K562 (cell line): Measurements from ENCODE around the gene ZNF575. TPM values are rescaled to one million over a fixed set of nuclear protein-coding genes. Genes with fewer than 3 reads are reported as not detected.
A peak's percentile ranks its signal among the peaks of the same experiment; 100 is the strongest.

Experiments
- BCOR ChIP-seq: fragments of 450-650 bp; IDR thresholded peaks from 2 replicates; pipeline ENCODE4 v1.6.1; 2016
- CBX1 ChIP-seq: sonication (generic); IDR thresholded peaks from 2 replicates; pipeline ENCODE4 v1.6.1; 2016; ENCODE audit warnings: antibody characterized with exemption, low read depth, mild to moderate bottlenecking
- ELF2 ChIP-seq: fragments of 250-450 bp; sonication (Bioruptor Pico); IDR thresholded peaks from 2 replicates; pipeline ENCODE4 v1.5.0; 2021; ENCODE audit warnings: mild to moderate bottlenecking
- FOSL1 ChIP-seq: fragments of 200-800 bp; sonication (Bioruptor generic); conservative IDR thresholded peaks from 2 replicates; pipeline ENCODE4 v1.6.1; 2016; ENCODE audit warnings: missing genetic modification characterization, missing compliant biosample characterization
- GATAD2B ChIP-seq: fragments of 450-650 bp; IDR thresholded peaks from 2 replicates; pipeline ENCODE4 v1.6.1; 2017; ENCODE audit warnings: mild to moderate bottlenecking, borderline replicate concordance
- HDAC1 ChIP-seq, 2 experiments: fragments of 450-650 bp; IDR thresholded peaks; 2 replicates each; pipeline ENCODE4 v1.6.1; 2016 to 2017; ENCODE audit warnings: inconsistent platforms in 1 of 2, mild to moderate bottlenecking in 1 of 2, moderate library complexity in 1 of 2
- JUN ChIP-seq, 2 experiments: sonication (generic) in 1 of 2; formaldehyde crosslinking in 1 of 2; IDR thresholded peaks; 2 replicates each; pipeline versions ENCODE4 v1.6.1 to v1.8.0; 2012 to 2022; ENCODE audit warnings: borderline replicate concordance in 2 of 2, mild to moderate bottlenecking in 2 of 2, improper control_type of control experiment in 1 of 2, low read depth in 1 of 2, low read length in 1 of 2, missing genetic modification reagents in 1 of 2
- KDM1A ChIP-seq, 2 experiments: fragments of 450-650 bp; IDR thresholded peaks; 2 replicates each; pipeline ENCODE4 v1.6.1; 2016; ENCODE audit warnings: mild to moderate bottlenecking in 2 of 2
- NR3C1 ChIP-seq: sonication (generic); formaldehyde crosslinking; IDR thresholded peaks from 2 replicates; pipeline ENCODE4 v1.8.1; 2022; ENCODE audit warnings: missing genetic modification reagents
- PHF21A ChIP-seq: fragments of 450-650 bp; IDR thresholded peaks from 2 replicates; pipeline ENCODE4 v1.6.1; 2017; ENCODE audit warnings: low read depth, borderline replicate concordance
- PRMT5 ChIP-seq: sonication (generic); formaldehyde crosslinking; IDR thresholded peaks from 2 replicates; pipeline ENCODE4 v1.5.0; 2020; ENCODE audit warnings: missing genetic modification reagents
- RBBP5 ChIP-seq: fragments of 200-600 bp; sonication (generic); IDR thresholded peaks from 2 replicates; pipeline ENCODE4 v1.6.1; 2012; ENCODE audit warnings: borderline replicate concordance, mild to moderate bottlenecking, low read length, control low read depth, inconsistent platforms; ENCODE audit not compliant: insufficient read depth, poor library complexity, severe bottlenecking
- RBM34 ChIP-seq: fragments of 200-400 bp; formaldehyde crosslinking; IDR thresholded peaks from 2 replicates; pipeline ENCODE4 v1.6.1; 2018; ENCODE audit warnings: low read length, borderline replicate concordance; ENCODE audit not compliant: insufficient read depth
- RCOR1 ChIP-seq, 2 experiments: IDR thresholded peaks; 2 replicates each; pipeline ENCODE4 v1.6.1; 2012; ENCODE audit warnings: low read depth in 2 of 2, low read length in 2 of 2, borderline replicate concordance in 1 of 2, improper control_type of control experiment in 1 of 2
- RFX7 ChIP-seq: fragments of 250-450 bp; sonication (Bioruptor Pico); IDR thresholded peaks from 2 replicates; pipeline ENCODE4 v1.5.1; 2021; ENCODE audit warnings: mild to moderate bottlenecking
- SMARCA5 ChIP-seq: fragments of 450-650 bp; IDR thresholded peaks from 2 replicates; pipeline ENCODE4 v1.6.1; 2016
- SREBF1 ChIP-seq: fragments of 150-350 bp; IDR thresholded peaks from 2 replicates; pipeline ENCODE4 v1.6.1; 2014; ENCODE audit warnings: antibody characterized with exemption, low read depth, low read length, borderline replicate concordance
- TSC22D4 ChIP-seq: fragments of 450-650 bp; IDR thresholded peaks from 2 replicates; pipeline ENCODE4 v1.6.1; 2016; ENCODE audit warnings: missing genetic modification characterization, missing biosample characterization, control low read depth
- ZNF165 ChIP-seq: fragments of 250-450 bp; sonication (Bioruptor Pico); IDR thresholded peaks from 2 replicates; pipeline ENCODE4 v1.4.0; 2020; ENCODE audit warnings: borderline replicate concordance
- ZNF445 ChIP-seq: fragments of 250-450 bp; sonication (Bioruptor Pico); IDR thresholded peaks from 2 replicates; pipeline ENCODE4 v1.4.0; 2020; ENCODE audit warnings: low read depth, mild to moderate bottlenecking, moderate library complexity
- polyA plus RNA-seq, 8 experiments: library from polyadenylated mRNA; depleted of rRNA in 4 of 8; stranded (reverse) in 5 of 8; unstranded in 3 of 8; fragments of >200 nt; fragmentation: Nextera tagmentation in 2 of 8; fragmentation: Illumina TruSeq in 1 of 8; extraction: Ambion mirVana in 2 of 8; extraction: Trizol in 1 of 8; gene quantifications; 2 replicates each; pipeline versions ENCODE4 v1.2.1 to v1.2.3, GENCODE V29; 2011 to 2014; ENCODE audit warnings: inconsistent platforms in 1 of 8, missing spikeins in 1 of 8
- total RNA-seq, 7 experiments: library from RNA; depleted of rRNA in 6 of 7; stranded (reverse); fragments of >200 nt in 6 of 7; fragmentation: Illumina TruSeq in 2 of 7; extraction: Trizol in 2 of 7; gene quantifications; 2 replicates each; pipeline versions ENCODE4 v1.2.1 to v1.2.3, GENCODE V29; 2011 to 2021; ENCODE audit warnings: low replicate concordance in 1 of 7
- TF ChIP-seq, protein P1 (sequence below): fragments of 250-450 bp; sonication (Bioruptor Pico); IDR thresholded peaks from 2 replicates; pipeline ENCODE4 v1.9.0; 2021; ENCODE audit warnings: mild to moderate bottlenecking, inconsistent platforms
- TF ChIP-seq, protein P2 (sequence below): fragments of 450-650 bp; IDR thresholded peaks from one replicate; pipeline ENCODE4 v1.6.1; 2018; ENCODE audit warnings: mild to moderate bottlenecking, moderate library complexity; ENCODE audit not compliant: partially characterized antibody
- TF ChIP-seq, protein P3 (sequence below), 2 experiments: fragments of 450-650 bp in 1 of 2; IDR thresholded peaks; 2 replicates each; pipeline ENCODE4 v1.6.1; 2011 to 2017; ENCODE audit warnings: low read depth in 2 of 2, antibody characterized with exemption in 1 of 2, borderline replicate concordance in 1 of 2, low read length in 1 of 2, mild to moderate bottlenecking in 1 of 2, mixed read lengths in 1 of 2; ENCODE audit not compliant: control insufficient read depth in 1 of 2

ZNF575 gene
- total and polyA plus RNA-seq, 9 of the 15 experiments (the other 6 are each of a cell fraction or from before 2014, with no cell fraction given), result 0.20 to 0.98 (median 0.32) TPM; not detected in 6

DNA sequence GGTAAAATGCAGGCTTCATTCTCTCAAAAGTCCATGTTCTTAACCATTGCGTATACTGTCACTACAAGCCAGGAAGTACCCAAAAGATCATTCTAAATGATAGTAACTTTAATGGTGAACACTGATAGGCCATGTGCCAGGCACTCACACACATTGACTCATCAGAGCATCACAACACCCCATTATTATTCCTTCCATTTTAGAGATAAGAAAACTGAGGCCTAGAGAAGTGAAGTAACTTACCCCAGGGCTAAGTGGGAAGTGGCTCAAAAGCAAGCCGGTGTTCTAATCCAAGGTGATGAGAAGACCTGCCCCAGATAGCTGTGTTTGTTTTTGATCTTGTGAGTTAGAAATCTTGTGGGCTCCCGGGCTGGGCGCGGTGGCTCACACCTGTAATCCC, 27.0 kb upstream of the ZNF575 start (continued):
- no peak for TF ChIP-seq RBM34
- TF ChIP-seq KDM1A (IDR thresholded peaks at IDR 0.05), result peak; percentile 74 to 82
- TF ChIP-seq FOSL1 (tag), result peak; percentile 86
- no peak for TF ChIP-seq ZNF165 (CRISPR knock-in tag)
- TF ChIP-seq RCOR1 (IDR thresholded peaks at IDR 0.05; ENCODE audit: borderline replicate concordance in 1 of 2, low read depth in 2 of 2, low read length in 2 of 2), result peak in 1 of 2 experiments; percentile 46; a peak in 1 of 4 replicates
- TF ChIP-seq, protein P1, sequence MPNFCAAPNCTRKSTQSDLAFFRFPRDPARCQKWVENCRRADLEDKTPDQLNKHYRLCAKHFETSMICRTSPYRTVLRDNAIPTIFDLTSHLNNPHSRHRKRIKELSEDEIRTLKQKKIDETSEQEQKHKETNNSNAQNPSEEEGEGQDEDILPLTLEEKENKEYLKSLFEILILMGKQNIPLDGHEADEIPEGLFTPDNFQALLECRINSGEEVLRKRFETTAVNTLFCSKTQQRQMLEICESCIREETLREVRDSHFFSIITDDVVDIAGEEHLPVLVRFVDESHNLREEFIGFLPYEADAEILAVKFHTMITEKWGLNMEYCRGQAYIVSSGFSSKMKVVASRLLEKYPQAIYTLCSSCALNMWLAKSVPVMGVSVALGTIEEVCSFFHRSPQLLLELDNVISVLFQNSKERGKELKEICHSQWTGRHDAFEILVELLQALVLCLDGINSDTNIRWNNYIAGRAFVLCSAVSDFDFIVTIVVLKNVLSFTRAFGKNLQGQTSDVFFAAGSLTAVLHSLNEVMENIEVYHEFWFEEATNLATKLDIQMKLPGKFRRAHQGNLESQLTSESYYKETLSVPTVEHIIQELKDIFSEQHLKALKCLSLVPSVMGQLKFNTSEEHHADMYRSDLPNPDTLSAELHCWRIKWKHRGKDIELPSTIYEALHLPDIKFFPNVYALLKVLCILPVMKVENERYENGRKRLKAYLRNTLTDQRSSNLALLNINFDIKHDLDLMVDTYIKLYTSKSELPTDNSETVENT (CRISPR knock-in tag), result no peak
- TF ChIP-seq GATAD2B, result no peak
- peak; percentile 91 for TF ChIP-seq BCOR
- no peak for TF ChIP-seq SREBF1
- no peak for TF ChIP-seq ZNF445
- no peak for TF ChIP-seq NR3C1 (CRISPR knock-in tag)
- TF ChIP-seq PRMT5 (CRISPR knock-in tag), result no peak
- no peak for TF ChIP-seq RFX7 (CRISPR knock-in tag)
- TF ChIP-seq, protein P2, sequence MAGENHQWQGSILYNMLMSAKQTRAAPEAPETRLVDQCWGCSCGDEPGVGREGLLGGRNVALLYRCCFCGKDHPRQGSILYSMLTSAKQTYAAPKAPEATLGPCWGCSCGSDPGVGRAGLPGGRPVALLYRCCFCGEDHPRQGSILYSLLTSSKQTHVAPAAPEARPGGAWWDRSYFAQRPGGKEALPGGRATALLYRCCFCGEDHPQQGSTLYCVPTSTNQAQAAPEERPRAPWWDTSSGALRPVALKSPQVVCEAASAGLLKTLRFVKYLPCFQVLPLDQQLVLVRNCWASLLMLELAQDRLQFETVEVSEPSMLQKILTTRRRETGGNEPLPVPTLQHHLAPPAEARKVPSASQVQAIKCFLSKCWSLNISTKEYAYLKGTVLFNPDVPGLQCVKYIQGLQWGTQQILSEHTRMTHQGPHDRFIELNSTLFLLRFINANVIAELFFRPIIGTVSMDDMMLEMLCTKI, result no peak
- no peak for TF ChIP-seq RBBP5
- no peak for TF ChIP-seq TSC22D4
- no peak for TF ChIP-seq JUN (IDR thresholded peaks at IDR 0.05; ENCODE audit: borderline replicate concordance, low read depth, low read length)
- TF ChIP-seq JUN (CRISPR knock-in tag; IDR thresholded peaks at IDR 0.05; ENCODE audit: borderline replicate concordance), result no peak
- TF ChIP-seq SMARCA5, result peak; percentile 40; the same call in 1 of the 2 replicates
- no peak for TF ChIP-seq PHF21A
- 0 out of 4 replicates have a peak, but pooled peaks of 1 of the 2 experiments have one; percentile 18 for TF ChIP-seq HDAC1 (IDR thresholded peaks at IDR 0.05)
- no peak for TF ChIP-seq ELF2 (CRISPR knock-in tag)
- TF ChIP-seq, protein P3, sequence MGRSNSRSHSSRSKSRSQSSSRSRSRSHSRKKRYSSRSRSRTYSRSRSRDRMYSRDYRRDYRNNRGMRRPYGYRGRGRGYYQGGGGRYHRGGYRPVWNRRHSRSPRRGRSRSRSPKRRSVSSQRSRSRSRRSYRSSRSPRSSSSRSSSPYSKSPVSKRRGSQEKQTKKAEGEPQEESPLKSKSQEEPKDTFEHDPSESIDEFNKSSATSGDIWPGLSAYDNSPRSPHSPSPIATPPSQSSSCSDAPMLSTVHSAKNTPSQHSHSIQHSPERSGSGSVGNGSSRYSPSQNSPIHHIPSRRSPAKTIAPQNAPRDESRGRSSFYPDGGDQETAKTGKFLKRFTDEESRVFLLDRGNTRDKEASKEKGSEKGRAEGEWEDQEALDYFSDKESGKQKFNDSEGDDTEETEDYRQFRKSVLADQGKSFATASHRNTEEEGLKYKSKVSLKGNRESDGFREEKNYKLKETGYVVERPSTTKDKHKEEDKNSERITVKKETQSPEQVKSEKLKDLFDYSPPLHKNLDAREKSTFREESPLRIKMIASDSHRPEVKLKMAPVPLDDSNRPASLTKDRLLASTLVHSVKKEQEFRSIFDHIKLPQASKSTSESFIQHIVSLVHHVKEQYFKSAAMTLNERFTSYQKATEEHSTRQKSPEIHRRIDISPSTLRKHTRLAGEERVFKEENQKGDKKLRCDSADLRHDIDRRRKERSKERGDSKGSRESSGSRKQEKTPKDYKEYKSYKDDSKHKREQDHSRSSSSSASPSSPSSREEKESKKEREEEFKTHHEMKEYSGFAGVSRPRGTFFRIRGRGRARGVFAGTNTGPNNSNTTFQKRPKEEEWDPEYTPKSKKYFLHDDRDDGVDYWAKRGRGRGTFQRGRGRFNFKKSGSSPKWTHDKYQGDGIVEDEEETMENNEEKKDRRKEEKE (IDR thresholded peaks at IDR 0.05; ENCODE audit: borderline replicate concordance in 1 of 2, control insufficient read depth in 1 of 2, low read depth in 2 of 2, low read length in 1 of 2), result no peak
- 0 out of 2 replicates have a peak, but pooled peaks have one; percentile 25 for TF ChIP-seq CBX1
